Erythroblast (primary cell): ENCODE measurements around the gene ENDOD1.
"Not testable (repeated sequence)": the region's sequence is repeated elsewhere in the genome, so short reads cannot be mapped to it uniquely, and the experiment has no call there.

Experiments
- GATA1 ChIP-seq: IDR thresholded peaks from 2 replicates; pipeline ENCODE4 v1.6.1; 2011; ENCODE audit warnings: low read depth, mild to moderate bottlenecking, control low read depth, low read length, moderate library complexity
- POLR2A ChIP-seq: IDR thresholded peaks from 2 replicates; pipeline ENCODE4 v1.6.1; 2011; ENCODE audit warnings: mild to moderate bottlenecking, low read length

GRCh38 chr11:95111471-95111870 lies 21.8 kb downstream of the ENDOD1 start:
- TF ChIP-seq POLR2A, GATA1: not testable (repeated sequence)
